NCI-H1092 treated with DMSO at 0.1 percent for 48 hours (cell line): ENCODE results near the gene ZNF143.
"Not testable (repeated sequence)": the region's sequence is repeated elsewhere in the genome, so short reads cannot be mapped to it uniquely, and the experiment has no call there.

ENCODE experiments used
- DNase-seq: peaks from one replicate; lab custom pipeline; 2025; lab: John Stamatoyannopoulos, UW

Gene ZNF143

DNA sequence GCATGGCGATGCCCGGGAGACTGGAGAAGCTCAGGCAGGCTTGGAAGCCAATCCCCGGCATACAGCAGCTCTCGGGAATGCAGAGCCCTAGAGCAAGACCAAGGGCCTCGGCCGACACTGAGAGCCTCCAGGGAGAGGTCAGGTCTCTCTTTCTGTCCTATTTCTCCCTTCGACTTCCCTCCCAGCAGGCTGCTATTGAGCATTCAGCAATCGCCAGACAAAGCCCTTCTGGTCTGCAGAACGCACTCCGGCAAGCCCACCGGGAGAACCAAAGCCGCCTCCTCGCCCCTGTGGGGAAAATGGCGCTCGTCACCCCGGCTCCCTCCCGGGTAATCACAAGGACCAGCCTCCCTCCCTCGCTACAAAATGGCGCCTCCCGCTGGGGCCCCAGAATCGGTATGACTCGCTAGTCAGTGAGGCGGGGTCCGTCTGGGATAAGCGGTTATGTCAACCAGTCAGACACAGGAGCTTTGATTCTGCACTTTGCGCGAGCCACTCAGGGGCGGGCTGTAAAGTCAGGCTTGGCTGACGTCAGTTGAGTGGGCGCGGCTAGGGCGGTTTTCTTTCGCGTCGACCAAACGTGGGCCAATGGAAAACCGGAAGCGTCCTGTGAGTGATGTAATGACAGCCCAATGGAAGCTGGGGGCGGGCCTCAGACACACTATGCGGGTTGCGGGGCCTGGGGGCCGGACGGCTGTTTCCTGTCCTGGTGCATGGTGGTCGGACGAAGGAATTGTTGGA, at the start of gene ZNF143:
Gene ZNF143, plus strand, starts transcription at position 691 of the 741 bp plus-strand sequence. CDS start 10,297 bp downstream, outside the sequence.
- peak; percentile 100 for DNase-seq

DNA sequence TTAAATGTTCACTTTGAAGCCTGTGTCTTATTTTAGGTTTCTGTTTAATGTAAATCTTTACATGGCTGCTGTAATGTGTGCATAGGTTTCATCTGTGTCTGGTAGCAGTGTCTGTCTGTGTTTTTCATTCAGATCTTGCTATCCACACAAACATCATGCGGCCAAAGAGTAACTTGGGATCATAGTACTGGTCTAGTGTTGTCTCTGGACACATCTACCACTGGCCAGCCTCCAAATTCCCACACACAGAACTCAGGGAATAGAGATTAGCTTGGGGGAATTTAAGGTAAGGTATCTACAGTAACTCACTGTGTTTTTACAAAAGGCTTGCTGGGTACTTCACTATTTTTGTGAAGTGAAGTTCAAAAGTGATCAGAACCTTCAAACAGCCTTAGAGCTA, 32.1 kb upstream of the ZNF143 start:
- no peak for DNase-seq

DNA sequence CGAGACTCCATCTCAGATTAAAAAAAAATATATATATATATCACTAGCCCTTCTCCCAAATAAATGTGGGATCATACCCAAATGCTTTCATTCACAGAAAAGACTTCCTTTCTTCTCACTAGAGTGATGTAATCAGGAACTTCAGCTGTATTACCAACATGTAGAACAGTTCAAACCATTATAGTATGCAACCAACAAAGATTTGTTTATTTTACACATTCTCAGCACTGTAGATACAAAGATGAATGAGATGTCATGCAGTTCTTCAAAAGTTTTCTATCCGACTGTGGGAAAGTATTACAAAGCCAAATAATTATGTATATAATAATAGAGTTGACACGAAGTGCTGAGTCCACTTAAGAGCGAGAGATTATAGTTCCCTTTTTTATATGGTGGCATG, 22.2 kb upstream of the ZNF143 start:
- no peak for DNase-seq

DNA sequence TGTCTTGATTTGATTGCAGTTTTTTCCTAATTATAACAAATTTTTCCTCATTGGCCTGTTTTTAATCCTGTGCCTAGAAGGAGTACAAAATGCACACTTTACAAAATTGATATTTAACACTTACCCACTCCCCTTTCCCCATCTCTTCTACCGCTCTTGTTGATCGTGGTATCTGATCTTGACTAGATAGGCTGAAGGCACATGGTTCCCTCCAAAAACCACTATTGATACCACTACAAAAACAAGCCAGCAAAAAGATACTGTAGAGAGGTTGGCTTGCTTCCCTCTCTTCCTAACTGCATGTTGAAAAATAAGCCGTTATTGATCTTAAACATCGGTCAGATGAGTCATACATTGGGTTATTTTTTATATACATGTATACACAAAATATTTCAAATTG, 14.6 kb upstream of the ZNF143 start:
- no peak for DNase-seq

DNA sequence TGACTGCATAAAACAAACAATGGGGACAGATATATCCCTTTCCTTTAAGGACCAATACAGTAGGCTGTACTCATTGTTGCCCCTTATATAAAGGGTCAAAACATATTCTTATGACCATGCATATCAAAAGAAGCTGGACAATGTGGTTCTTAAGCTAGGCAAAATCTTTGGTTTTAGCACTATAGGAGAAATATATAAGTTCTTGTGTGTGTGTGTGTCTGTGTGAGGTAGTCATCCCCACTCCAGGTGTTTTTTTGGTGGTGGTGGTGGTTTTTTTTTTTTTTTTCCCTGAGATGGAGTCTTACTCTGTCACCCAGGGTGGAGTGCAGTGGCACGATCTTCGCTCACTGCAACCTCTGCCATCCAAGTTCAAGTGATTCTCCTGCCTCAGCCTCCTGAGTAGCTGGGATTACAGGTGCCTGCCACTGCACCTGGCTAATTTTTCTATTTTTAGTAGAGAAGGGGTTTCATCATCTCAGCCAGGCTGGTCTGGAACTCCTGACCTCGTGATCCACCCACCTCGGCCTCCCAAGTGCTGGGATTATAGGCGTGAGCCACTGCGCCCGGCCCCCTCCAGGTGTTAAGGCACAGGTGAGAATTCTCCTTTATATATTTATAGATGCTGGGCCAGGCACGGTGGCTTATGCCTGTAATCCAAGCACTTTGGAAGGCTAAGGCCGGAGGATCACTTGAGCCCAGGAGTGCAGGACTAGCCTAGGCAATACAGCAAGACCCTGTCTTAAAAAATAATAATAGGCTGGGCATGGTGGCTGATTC, 12.0 kb upstream of the ZNF143 start:
- no peak for DNase-seq

DNA sequence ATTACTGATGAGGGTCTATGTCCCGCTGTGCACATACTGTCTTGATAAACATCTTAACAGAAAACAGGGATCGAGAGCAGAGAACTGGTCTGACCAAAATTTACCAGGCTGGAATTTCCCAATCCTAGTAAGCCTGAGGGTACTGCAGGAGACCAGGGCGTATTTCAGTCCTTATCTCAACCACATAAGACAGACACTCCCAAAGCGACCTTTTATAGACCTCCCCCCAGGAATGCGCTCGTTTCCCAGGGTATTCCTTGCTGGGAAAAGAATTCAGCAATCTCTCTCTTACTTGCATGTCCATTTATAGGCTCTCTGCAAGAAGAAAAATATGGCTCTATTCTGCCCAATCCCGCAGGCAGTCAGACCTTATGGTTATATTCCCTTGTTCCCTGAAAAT, 8.8 kb upstream of the ZNF143 start:
- DNase-seq = not testable (repeated sequence)

DNA sequence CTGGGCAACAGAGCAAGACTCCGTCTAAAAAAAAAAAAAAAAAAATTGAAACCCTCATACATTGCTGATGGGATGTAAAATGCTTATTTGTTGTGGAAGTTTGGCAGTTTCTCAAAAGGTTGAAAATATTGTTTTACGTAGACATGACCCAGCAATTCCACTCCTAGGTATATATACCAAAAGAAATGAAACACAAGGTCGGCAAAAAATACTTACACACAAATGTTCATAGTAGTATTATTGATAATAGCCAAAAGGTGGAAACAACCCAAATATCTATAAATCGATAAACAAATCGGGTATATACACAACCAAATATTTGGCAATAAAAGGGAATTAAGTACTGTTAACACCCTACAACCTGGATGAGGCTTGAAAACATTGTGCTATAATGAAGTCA, 5.1 kb upstream of the ZNF143 start:
- no peak for DNase-seq

DNA sequence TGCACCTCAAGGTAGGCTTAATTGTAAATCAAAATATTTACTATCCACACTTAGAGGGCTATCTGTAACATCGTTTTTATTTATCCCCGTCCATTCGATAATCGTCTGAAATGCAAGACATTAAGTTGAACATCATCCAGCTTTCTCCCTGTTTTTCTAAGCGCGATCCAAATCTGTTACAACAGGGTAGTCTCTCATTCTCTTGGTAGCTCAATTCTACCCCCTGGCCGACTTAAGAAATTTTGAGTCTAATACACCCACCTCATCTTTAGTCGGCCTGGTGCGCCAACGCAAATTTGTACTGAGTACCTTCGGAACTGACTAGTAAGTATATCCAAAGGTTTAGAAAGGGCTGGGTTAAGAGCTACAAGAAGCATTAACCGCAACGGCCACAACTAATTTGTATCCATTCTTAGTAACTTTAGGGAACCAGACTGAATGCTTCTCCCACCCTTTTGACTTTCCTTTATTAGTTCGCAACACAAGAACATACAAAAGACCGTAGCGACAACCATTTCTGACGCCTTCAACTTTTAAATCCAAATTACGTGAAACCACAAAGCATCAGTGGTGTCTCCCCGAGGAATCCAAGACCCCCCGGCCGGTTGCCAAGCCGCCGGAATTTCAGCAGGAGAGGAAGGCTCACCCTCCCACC, 1.0 kb upstream of the ZNF143 start:
- DNase-seq = peak; percentile 52

DNA sequence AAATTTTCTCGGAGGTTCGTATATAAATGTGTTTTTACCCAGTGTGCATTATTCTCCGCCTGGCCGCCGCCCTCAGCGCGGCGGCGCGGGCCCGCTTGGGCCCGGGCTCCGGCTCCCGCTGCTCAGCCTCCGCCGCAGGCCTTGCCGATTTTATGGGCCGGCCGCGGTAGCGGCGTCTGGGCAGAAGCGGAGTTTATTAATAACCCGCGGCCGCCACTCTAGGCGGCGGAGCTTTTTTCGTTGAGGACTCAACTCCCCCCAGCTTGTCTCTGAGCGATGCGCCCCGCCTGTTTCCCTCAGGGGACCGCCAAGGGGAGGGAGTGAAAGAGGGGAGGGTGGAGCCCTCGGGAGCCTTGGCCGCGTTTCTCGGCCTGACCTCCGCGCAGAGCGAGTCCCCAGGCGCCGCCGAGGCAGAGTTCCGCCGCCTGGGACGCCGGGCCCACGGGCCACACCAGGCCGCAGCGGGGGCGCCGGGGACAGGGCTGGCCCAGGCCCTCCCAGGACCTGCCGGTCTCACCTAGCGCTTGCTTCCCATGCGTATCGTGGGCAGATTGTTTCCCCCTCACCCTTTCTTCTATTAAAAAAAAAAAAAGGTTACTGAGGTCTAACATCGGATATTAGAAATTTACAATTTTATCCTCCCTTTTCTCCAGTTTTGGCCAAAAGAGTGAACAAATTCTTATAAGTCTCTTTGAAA, 399 bp downstream of the ZNF143 start:
- peak; percentile 94 for DNase-seq

DNA sequence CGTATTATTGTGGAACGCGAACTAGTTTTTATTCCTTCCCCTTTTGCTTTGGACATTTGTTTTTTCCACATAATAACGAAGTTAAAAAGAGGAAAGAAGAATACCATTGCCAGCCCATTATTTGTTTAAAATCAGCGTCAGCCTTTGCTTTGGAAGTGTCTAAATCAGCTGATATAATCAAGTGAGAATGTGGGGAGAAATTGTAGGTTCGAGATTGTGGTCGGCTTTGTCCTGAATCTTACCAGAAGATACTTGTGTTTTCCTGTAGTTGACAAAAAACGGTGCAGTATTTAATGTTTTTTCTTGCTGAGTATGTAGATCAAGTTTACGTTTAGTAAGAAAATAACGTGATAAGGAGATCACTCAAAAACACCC, 935 bp downstream of the ZNF143 start:
- DNase-seq = peak; percentile 51

DNA sequence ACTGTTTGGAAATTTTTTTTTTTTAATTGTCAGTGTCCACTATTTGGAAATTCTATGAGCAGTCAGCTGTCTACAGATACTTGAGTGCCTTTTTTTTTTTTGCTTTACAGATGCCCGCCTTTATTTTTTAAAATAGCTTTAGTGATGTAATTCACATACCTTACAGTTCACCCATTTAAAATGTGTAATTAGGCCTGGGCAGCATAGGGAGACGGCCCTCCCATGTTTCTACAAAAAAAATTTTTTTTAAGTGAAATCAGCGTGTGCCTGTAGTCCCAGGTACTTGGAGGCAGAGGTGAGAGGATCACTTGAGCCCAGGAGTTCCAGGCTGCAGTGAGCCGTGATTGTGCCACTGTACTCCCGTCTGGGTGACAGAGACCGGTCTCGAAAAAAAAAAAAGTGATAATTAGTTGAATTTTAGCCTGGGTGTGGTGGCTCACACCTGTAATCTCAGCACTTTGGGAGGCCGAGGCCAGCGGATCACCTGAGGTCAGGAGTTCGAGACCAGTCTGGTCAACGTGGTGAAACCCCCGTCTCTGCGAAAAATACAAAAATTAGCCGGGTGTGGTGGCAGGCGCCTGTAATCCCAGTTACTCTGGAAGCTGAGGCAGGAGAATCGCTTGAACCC, 1.5 kb downstream of the ZNF143 start:
- no peak for DNase-seq

DNA sequence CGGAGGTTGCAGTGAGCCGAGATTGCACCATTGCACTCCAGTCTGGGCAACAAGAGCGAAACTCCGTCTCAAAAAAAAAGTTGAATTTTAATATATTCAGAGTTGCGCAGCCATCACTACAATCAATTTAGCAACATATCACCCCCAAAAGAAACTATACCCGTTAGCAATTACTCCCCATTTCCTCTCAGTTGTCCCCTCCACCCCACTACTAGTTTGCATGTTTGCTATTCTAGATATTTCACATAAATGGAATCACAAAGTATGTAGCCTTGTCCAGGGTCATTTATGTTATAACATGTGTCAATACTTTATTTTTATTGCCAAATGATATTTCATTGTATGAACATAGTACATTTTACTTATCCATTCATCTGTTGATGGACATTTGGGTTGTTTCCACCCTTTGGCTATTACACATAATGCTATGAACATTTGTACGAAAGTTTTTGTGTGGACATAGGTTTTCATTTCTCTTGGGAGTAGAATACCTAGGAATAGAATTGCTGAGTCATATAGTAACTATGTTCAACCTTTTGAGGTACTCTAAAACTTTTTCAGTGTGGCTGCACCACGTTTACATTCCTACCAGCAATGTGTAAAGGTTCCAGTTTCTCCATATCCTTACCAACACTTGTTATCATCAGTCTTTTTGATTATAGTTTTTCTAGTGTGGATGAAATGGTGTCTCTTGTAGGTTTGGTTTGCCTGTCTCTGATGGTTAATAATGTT, 2.2 kb downstream of the ZNF143 start:
- no peak for DNase-seq

DNA sequence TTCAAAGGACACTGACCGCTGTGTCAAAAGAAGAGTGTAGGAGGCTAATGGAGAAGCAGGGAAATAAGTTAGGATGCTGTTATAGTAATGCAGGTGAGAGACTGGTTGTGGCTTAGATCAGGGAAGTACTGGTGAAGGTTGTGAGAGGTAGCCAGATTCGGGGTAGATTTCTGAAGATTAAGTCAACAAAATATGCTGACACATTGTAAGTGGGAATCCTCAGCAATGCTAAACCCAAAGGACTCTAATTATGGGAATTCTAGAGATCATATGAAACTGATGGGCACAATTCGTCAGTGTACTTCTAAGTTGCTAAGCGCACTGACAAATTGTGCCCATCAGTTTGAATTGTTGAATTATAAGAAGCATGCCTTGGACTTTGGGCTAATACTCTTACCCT, 10.0 kb downstream of the ZNF143 start:
- DNase-seq = no peak

DNA sequence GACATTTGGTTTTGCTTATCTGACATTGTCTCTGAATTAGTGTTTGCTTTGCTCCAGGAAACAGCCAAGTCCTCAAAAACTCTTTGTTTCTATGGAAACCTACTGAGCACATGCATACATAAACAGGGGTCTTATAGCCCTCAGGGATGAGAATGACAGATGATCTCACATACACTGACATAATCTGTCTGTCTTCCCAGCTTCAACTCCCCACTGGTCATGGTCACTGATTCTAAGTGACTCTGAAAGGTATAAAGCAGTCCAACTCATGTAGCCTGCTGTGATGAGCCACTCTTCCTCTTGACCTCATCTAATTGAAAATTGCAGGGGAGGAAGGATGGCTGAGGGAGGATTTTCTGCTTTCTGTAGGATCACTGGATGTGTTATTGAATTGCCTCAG, 12.6 kb downstream of the ZNF143 start:
- no peak for DNase-seq

DNA sequence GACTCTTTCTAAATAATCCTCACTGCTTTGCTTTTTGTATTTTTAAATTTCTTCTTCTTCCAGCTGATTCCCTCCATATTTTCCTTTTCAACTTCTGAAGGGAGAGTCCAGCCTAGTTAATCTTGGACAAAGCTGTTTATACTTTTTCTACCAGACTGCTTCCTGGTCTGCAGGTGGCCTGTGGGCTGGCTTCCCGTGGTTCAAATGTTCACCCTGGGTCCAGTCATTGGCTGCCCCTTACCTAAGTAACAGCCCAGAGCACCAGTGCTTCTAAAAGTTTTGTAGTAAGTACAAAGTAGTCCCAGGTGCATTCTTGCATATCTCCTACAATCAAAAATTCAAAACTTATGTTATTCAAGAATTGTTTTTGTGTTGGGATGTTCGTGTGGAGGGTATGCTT, 19.1 kb downstream of the ZNF143 start:
- DNase-seq = no peak

DNA sequence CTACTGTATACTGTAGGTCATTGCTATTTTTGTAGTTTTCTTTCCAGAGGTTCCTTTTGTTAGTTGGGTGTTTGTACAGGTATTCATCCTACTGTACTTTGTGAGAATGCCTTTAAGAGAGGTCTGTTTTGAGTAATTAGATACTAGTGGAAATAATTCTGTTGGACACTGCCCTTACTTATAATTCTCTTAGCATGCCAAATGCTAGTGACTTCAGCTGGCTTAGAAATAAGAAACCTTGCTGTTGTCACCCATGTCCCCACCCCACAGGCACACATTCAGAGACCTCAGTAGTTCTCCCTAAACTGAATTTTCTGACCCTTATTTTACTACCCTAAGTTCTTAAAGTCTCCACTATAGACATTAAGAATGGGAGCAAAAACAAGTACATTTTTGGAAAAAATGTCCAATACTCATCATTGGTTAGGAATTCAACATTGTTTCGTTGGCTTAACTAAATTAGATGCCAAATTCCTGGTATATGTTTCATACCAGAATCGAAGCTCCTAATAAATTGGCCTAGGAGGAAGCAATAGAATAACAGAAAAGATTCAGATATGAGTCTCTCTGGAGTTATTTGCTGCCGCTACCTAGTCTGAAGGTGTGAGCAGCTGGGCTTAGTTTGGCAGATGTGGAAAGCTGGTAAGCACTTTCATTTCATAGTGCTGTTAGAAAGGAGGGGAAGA, 28.4 kb downstream of the ZNF143 start:
- no peak for DNase-seq

DNA sequence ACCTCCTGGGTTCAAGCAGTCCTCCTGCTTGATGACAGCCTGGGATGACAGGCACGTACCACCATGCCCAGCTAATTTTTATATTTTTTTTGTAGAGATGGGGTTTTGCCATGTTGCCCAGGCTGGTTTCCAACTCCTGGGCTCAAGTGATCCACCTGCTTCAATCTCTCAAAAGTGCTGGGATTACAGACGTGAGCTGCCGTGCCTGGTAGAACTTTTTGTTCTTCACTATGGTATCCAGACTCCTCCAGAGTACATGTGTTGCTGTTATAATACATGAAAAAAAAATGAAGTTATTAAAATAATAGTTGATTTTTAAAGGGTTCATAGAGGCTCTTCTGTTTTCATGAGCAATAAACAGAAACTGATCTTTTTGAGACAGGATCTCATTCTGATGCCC, 29.6 kb downstream of the ZNF143 start:
- no peak for DNase-seq

DNA sequence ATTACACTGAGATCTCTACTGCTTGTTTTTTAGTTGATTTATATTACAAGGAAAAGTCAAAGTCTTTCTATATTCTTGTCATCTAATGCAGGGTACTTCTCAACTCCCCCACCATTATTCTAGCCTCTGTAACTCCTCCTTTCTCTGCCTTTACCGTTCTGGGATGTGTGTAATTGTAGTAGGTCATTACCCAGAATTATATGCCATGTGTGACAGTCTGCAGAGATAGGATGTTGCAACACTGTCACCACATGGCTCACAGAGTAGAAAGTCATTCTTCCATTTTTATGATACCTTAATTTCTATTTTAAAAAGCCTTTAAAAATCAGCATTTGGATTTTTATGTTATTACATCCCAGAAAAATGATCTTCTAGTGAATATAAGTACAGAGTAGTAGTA, 32.7 kb downstream of the ZNF143 start:
- DNase-seq = no peak

DNA sequence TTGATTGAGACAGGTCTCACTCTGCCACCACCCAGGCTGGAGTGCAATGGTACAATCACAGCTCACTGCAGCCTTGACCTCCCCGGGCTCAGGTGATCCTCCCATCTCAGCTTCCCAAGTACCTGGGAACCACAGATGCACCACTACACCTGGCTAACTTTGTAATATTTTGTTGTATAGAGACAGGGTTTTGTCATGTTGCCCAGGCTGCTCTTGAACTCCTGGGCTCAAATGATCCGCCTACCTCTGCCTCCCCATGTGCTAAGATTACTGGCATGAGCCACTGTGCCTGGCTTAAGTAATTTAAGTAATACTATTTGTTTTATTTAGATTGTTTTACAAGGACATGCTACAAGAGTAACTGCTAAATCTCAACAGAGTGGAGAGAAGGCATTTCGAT, 33.5 kb downstream of the ZNF143 start:
- DNase-seq = no peak

DNA sequence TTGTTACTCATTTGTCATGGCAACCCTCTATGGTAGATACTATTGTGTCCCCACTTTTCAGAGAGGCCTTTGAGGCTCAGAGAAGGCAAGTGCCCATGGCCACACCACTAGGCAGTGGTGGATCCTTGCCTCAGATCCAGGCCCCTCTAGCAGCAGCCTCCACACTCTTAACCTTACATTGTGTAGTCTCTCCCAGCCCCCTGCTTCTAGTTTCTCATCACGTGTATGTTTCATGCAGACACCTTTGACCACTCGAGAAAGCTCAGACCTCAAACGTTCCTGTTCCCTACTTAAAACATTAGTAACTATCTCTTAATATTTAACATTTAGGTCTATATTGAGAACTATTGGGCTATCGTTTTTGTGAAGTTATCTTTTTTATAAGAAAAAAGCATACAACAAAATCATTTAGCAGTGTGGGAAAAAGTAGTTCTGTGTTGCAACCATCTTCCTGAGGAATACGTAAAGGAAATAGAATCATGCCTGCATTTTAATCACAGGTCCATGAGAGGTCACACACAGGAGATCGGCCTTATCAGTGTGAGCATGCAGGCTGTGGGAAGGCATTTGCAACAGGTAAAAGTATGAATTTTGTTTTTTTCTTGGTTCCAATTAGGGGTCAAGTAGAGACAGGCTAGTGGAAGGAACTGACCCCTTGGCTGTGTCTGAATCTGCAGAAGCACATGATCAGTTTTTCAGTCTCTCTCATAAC, 35.1 kb downstream of the ZNF143 start:
- no peak for DNase-seq
